GM18873 (cell line): ENCODE results near the gene MED27.

Experiments
- ATAC-seq: cut with Tn5 transposase; IDR thresholded peaks from one replicate; pipeline ENCODE4 v1.9.1; 2021; ENCODE audit warnings: mild to moderate bottlenecking, moderate library complexity, moderate number of reproducible peaks; ENCODE audit not compliant: unreplicated experiment, low FRiP score

MED27 gene

DNA sequence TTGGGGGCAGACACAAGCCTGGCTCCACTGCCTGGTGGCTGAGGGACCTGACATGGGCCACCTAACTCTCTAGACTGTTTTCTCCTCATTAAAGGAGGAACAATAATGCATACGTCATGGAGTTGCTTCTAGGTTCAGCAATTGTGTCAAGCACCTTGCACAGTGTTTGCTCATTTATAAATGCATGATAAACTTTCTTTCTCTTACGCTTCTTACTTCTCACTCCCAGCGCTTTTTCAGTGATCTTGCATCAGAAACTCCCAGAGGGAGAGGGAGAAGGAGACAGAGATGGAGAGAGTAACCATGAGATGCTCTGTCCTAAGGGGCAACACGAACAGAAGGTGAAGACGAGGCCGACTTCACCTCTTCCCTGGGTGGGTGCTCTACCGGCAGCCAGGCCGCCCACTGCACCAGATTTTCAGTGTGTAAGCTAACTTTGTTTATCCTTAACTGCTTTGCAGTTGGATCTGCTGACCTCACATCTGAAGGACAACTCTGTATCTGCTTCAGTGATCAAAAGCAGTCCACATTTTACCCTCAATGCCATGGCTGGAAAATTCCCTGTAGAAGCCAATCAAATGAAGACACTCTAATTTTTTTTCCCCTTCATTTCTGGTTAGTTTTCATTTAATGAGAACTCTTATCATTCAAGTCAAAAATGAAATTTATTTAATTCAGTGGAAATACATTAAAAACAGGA lies 35.3 kb downstream of the MED27 start:
- ATAC-seq = no peak

GRCh38 chr9:132043708-132044107 lies 36.0 kb downstream of the MED27 start:
- ATAC-seq = no peak

DNA sequence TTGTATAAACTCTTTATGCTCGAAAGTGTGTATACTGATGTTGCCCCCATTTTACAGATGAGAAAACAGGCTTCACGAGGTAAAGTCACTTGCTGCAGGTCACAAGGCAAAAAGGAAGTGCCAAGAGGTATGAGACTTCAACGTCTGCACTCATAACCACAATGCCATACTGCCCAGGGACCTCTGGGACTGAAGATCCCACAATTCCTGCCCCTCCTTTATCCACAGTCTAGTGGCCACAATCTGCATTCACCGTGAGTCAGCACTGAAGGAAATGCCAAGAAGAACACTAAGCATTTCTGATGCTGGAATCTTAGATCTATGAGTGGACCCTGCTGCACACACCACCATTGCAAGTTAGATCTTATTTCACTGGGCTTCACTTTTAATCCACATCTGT lies 37.3 kb downstream of the MED27 start:
- ATAC-seq = no peak

DNA sequence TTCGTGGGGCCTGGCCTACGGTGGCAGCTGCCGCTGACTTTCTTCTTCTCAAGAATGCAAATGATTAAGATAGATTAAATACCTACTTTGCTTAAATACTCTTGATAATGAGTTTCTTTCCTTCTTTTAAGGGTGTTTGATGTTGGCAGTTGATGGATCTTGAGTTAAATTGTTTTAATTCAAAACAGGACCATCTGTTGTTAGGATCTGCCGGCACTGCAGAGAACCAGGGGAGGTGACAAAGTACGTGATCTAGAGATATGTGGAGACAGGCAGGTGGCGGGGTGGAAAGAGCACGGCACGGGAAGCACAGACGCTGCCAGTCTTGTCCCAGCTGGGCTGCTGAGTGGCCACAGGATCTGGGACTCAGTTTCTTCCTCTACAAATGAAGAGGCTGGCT lies 37.9 kb downstream of the MED27 start:
- no peak for ATAC-seq

DNA sequence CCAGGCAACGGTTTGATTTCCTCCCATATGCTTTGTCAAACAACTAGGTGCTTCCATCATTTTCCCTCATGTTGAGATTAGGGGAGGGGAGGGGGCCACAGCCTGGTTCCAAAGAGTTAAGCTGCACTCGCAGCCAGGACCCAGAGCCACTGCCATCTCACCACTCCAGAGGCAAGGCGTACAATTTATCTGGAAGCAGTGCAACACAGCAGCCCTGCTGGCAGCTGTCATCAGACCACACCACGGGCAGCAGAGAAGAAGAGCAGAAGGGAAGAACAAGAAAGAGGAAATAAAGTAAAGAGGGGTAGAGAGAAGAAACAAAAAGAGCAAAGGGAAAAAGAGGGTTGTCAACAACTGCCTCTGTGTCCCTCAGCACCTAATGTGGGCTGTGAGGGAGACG lies 38.9 kb downstream of the MED27 start:
- no peak for ATAC-seq

- ATAC-seq = no peak
These were observed 39.4 kb downstream of the MED27 start for GRCh38 chr9:132040246-132040645.

- no peak for ATAC-seq
These were observed 40.4 kb downstream of the MED27 start for GRCh38 chr9:132039284-132039683.

- ATAC-seq = no peak
These were observed 42.2 kb downstream of the MED27 start for GRCh38 chr9:132037458-132037857.

- ATAC-seq = no peak
These were observed 43.1 kb downstream of the MED27 start for GRCh38 chr9:132036521-132036920.

GRCh38 chr9:132035679-132036078 lies 44.0 kb downstream of the MED27 start:
- no peak for ATAC-seq

GRCh38 chr9:132032238-132032950 lies 47.3 kb downstream of the MED27 start:
- no peak for ATAC-seq

DNA sequence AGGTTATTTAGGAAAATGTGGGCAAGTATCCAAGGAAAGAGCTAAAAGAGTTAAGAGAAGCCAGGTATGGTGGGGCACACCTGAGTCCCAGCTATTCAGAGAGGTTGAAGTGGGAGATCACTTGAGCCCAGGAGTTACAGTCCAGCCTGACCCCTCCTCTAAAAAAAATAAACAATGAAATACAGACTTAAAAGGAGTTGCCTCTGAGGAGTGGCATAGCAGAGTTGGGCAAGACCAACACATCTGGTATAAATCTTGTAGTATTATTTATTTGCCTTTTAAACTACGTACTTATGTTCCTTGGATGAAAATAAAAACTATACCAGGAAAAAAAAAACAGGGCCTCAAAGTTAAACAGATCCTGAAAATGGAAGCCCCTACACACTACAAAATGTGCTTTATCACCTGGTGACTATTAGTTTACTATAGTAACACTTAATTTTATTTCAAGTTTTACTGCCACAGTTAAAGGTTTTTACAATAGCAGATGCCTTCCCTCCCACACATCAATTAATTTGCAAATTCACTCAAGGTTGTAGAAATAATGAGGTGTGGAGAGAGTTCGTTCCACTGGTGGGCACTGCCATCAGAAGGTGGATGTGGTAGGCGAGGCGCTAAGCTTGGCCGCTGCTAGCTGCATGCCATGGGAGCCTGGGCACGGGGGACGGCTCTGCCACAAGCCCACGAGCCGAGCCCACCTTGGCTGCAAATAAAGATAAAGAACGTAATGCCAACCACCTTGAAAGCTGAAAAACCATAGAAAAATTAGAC lies 48.0 kb downstream of the MED27 start:
- ATAC-seq = no peak

DNA sequence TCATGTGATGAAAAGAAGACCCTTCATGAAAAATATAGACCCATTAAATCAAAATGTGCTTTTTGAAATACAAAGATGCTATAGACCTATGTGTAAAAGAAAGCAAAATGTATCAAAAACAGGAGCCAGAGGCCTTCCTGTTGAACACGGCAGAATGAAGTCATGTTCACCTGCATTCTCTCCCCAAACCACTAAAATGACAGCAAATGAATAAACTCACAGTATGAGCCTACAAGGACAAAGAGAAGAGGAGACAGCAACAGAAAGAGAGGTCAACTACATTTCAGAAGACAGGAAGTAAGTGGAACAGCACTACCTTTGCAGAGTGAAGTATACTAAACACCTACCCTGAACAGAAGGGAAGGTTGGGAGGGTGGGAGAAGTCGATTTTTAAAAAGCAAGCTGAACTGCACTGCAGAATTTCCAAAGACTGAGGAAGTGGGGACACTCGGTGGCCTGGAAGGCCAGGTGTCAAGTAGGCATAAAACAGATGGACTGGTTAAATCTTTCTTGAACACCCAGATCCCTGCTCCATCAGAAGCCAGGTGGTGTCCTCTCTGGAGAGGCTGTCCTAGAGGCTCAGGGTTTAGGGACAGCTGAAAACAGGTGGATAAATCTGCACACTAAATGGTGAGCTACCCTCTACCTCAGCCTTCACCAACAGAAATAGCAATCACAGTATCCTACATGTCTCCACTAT lies 48.9 kb downstream of the MED27 start:
- ATAC-seq = no peak

DNA sequence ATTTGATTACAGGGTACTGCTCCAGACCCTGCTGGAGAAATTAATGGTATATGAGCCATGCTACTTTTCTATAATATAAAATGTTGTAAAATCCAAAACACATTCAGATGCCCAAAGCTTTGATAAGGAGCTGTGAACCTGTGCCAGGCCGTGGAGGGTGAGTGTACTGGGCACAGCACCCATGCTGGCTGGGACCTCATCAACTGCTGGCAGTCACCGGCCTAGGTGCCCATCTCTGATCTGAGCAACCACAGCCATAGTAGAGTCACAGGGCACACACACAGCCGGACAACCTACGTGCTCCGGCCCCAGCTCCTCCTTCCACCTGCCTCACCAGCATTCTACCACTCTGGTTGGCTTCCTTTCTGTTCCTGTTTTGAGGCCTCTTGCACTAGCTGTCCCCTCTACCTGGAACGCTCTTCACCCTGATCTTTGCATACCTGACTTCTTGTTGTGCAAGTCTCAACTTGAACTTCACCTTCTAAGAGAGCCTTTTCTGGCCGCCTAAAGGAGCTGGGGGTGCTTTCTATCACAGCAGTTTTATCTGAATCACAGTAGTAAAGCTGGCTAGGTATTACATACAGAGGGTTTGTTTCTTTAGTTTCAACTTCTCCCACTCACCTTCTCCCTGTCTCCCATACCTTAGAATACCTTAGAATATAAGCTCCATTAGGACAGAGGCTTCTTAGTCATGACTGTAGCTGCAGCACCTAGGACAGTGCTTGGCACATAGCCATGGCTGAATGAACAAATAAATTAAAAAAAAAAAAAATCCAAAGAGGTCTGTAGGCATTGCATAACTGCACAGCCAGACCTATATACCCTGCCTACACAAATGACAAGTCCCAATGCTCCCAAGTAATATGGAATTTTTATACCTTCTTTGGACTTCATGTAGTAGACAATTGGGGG lies 51.7 kb downstream of the MED27 start:
- ATAC-seq = no peak

DNA sequence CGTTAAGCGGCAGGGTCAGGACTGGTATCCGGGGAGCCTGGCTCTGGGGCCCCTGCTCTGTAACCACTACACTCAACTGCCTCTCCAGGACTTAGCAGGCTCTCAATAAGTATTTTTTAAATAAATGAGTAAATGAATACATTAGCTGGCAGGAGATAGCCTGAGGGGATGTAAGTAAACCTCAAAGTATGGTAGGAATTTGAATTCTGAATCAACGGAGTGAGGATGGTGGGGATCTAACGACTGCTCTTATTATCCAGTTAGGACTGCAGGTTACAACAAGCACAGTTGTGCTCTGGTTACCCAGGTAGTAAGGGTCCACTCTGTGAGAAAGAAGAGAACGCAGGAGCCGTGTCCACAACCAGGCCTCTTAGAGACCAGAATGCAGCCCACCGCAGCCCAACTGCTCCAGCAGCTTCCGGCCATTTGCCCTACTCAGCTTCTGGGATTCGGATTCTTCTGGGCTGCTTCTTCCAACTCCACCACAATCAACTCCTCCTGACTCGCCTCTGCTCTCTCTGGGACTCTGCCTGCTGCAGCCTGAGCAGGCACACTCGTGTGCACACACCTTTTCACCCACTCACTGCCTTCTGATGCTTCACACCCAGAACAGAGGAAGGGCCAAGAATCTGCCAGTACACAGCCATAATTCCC lies 52.6 kb downstream of the MED27 start:
- no peak for ATAC-seq

DNA sequence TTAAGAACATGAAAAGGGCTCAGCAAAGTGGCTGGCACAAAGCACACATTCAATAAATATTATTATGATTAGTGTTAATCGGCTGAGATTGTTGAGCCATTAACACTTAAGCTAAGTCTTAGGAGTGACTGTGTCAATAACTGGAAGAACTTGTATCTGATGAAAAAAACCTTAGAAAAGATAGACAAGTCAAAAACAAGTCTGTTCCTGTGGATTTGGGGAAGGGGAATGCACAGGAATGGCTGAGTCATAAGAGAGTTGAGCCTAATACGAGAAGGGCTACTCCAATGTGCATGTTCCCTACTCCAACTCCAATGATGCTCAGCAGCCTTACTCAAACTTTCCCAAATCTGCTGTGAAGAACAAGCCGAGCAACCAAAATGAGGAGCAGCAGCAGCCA lies 53.9 kb downstream of the MED27 start:
- ATAC-seq = no peak

DNA sequence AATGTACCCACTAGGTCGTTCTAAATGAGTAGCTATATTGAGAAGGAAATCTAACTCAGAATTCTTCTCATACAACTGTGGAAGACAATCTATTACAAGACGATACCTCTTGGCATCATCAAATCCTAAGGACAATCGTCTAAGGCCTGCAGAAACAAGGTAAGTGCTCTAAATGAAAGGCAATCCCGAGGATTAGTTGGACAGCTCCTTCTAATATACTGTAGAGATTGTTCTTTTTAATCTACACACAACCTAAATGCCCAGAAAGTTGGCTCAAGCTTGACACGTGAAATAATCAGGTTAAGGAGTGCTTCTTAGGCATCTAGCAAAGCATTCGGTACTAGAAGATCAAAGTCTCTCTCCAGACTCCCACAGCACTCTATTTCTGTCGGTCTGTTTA lies 55.1 kb downstream of the MED27 start:
- ATAC-seq = no peak

- ATAC-seq = no peak
These were observed 56.1 kb downstream of the MED27 start for GRCh38 chr9:132023419-132024180.
